ENCODE measurements around the gene CHID1.

DNA sequence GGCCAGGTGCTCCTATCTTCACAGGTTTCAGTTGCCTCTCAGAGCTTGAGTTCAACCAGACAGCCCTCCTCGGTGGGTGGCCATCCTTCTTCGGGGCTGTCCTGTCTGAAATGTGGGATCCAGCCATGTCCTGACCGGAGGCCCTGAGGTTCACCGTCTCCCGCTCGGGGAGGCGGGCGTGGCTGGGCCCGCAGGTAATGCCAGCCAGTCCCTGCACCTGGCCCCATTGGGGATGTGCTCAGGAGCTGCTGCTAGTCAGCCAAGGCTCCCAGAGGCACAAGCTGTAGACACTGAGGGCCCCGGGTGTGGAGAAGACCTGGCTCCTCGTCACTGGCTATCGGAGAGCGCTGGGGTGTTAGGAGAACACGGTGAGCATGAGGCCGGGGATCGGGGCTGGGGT, 35.4 kb downstream of the CHID1 start:
- no peak for TF ChIP-seq FOXM1 (IDR thresholded peaks at IDR 0.05; ENCODE audit: borderline replicate concordance, low read depth)
- TF ChIP-seq TAF1 (IDR thresholded peaks at IDR 0.05; ENCODE audit: low read depth) = no peak
- TF ChIP-seq, protein P1, sequence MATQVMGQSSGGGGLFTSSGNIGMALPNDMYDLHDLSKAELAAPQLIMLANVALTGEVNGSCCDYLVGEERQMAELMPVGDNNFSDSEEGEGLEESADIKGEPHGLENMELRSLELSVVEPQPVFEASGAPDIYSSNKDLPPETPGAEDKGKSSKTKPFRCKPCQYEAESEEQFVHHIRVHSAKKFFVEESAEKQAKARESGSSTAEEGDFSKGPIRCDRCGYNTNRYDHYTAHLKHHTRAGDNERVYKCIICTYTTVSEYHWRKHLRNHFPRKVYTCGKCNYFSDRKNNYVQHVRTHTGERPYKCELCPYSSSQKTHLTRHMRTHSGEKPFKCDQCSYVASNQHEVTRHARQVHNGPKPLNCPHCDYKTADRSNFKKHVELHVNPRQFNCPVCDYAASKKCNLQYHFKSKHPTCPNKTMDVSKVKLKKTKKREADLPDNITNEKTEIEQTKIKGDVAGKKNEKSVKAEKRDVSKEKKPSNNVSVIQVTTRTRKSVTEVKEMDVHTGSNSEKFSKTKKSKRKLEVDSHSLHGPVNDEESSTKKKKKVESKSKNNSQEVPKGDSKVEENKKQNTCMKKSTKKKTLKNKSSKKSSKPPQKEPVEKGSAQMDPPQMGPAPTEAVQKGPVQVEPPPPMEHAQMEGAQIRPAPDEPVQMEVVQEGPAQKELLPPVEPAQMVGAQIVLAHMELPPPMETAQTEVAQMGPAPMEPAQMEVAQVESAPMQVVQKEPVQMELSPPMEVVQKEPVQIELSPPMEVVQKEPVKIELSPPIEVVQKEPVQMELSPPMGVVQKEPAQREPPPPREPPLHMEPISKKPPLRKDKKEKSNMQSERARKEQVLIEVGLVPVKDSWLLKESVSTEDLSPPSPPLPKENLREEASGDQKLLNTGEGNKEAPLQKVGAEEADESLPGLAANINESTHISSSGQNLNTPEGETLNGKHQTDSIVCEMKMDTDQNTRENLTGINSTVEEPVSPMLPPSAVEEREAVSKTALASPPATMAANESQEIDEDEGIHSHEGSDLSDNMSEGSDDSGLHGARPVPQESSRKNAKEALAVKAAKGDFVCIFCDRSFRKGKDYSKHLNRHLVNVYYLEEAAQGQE (IDR thresholded peaks at IDR 0.05; ENCODE audit: low read depth) = no peak
- TF ChIP-seq, protein P2, sequence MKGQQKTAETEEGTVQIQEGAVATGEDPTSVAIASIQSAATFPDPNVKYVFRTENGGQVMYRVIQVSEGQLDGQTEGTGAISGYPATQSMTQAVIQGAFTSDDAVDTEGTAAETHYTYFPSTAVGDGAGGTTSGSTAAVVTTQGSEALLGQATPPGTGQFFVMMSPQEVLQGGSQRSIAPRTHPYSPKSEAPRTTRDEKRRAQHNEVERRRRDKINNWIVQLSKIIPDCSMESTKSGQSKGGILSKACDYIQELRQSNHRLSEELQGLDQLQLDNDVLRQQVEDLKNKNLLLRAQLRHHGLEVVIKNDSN (IDR thresholded peaks at IDR 0.05) = no peak
- no peak for TF ChIP-seq EP300 (IDR thresholded peaks at IDR 0.05; ENCODE audit: borderline replicate concordance)
- no peak for TF ChIP-seq NFIC (IDR thresholded peaks at IDR 0.05)
- TF ChIP-seq CEBPB (IDR thresholded peaks at IDR 0.05) = no peak
- TF ChIP-seq, protein P3, sequence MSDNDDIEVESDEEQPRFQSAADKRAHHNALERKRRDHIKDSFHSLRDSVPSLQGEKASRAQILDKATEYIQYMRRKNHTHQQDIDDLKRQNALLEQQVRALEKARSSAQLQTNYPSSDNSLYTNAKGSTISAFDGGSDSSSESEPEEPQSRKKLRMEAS (IDR thresholded peaks at IDR 0.05) = no peak
- no peak for TF ChIP-seq RAD21 (IDR thresholded peaks at IDR 0.05; ENCODE audit: low read depth)
- TF ChIP-seq TCF12 (IDR thresholded peaks at IDR 0.05; ENCODE audit: low read depth) = no peak
- no peak for TF ChIP-seq YY1 (IDR thresholded peaks at IDR 0.05; ENCODE audit: low read depth)
- no peak for TF ChIP-seq ZBTB7A (IDR thresholded peaks at IDR 0.05; ENCODE audit: low read depth)
- TF ChIP-seq EGR1 (IDR thresholded peaks at IDR 0.05) = no peak
- TF ChIP-seq CREB1 (IDR thresholded peaks at IDR 0.05; ENCODE audit: low read depth) = no peak
